ENCODE measurements around the gene ISCA2.

DNA sequence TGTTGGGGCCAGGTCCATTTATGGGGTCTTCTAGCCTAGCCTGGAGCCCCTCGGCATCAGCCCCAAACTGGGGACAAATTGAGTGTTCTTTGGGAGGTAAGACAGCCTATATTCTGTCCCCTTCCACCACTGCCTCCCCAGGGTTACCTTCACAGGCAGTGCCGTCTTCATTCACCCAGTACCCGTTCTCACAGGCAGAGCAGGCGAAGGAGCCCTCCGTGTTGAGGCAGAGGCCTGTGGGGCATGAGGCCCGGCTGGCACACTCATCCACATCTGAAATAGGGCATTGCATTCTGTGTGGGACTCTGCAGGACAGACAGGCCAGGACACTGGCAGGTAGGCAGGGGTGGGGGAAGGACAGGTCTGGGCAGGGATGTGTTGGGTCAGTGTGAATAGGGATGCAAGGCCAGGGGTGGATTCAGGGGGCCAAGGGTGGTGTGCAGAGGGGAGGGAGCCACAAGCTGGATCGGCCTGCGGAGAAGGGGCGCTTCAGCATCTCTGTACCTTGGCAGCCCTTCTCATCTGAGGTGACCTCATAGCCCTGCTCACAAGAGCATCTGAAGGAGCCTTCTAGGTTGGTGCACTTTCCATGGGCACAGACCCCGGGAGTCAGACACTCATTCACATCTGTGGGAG is 16.1 kb downstream of the ISCA2 start:
- TF ChIP-seq POLR2AphosphoS5 (IDR thresholded peaks at IDR 0.05): no peak
- TF ChIP-seq, protein P1, sequence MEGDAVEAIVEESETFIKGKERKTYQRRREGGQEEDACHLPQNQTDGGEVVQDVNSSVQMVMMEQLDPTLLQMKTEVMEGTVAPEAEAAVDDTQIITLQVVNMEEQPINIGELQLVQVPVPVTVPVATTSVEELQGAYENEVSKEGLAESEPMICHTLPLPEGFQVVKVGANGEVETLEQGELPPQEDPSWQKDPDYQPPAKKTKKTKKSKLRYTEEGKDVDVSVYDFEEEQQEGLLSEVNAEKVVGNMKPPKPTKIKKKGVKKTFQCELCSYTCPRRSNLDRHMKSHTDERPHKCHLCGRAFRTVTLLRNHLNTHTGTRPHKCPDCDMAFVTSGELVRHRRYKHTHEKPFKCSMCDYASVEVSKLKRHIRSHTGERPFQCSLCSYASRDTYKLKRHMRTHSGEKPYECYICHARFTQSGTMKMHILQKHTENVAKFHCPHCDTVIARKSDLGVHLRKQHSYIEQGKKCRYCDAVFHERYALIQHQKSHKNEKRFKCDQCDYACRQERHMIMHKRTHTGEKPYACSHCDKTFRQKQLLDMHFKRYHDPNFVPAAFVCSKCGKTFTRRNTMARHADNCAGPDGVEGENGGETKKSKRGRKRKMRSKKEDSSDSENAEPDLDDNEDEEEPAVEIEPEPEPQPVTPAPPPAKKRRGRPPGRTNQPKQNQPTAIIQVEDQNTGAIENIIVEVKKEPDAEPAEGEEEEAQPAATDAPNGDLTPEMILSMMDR (IDR thresholded peaks at IDR 0.05): no peak
- no peak for TF ChIP-seq POLR2A (IDR thresholded peaks at IDR 0.05)
- no peak for TF ChIP-seq EP300 (IDR thresholded peaks at IDR 0.05; ENCODE audit: low read depth)
